Vagina (tissue), 2 donors: ENCODE data around the gene TBC1D16. TPM values are rescaled to one million over a fixed set of nuclear protein-coding genes. Genes with fewer than 3 reads are reported as not detected.

Experiments used
- DNase-seq, 2 donors: peaks; one replicate each; pipeline ENCODE4 v3.0.0-alpha.2; 2017; ENCODE audit errors: extremely low spot score in 2 of 2
- H3K27ac ChIP-seq: fragments of 200-600 bp; sonication (generic); one replicate; pipeline ENCODE4 v1.5.1; 2019
- H3K27me3 ChIP-seq: fragments of 200-600 bp; sonication (generic); one replicate; pipeline ENCODE4 v1.5.1; 2019
- H3K36me3 ChIP-seq, 2 donors: fragments of 200-600 bp; sonication (generic); one replicate each; pipeline ENCODE4 v1.5.1; 2017 to 2019
- H3K4me1 ChIP-seq: fragments of 200-600 bp; sonication (generic); one replicate; pipeline ENCODE4 v1.5.1; 2019
- H3K4me3 ChIP-seq, 2 donors: fragments of 200-600 bp; sonication (generic); 1 replicate in 1 of 2; 2 replicates in 1 of 2; pipeline ENCODE4 v1.5.1; 2016 to 2019
- H3K9me3 ChIP-seq: fragments of 200-600 bp; sonication (generic); one replicate; pipeline ENCODE4 v1.5.1; 2019
- POLR2A ChIP-seq, 2 donors: fragments of 450-650 bp; IDR thresholded peaks; one replicate each; pipeline ENCODE4 v1.6.1; 2017; ENCODE audit warnings: antibody characterized with exemption in 2 of 2, mild to moderate bottlenecking in 2 of 2, moderate library complexity in 2 of 2
- POLR2AphosphoS5 ChIP-seq, 2 donors: sonication (generic); formaldehyde crosslinking; IDR thresholded peaks; one replicate each; pipeline ENCODE4 v1.9.0; 2017; ENCODE audit warnings: antibody characterized with exemption in 2 of 2, mild to moderate bottlenecking in 2 of 2, low read depth in 1 of 2; ENCODE audit not compliant: insufficient read depth in 1 of 2
- intact Hi-C: fragments of 100-400 bp; cut with DNase I; formaldehyde crosslinking; loops from one replicate; pipeline ENCODE4 v1.15.1; 2023
- total RNA-seq: library from RNA; depleted of rRNA; stranded (reverse); fragments of >200 nt; gene quantifications from one replicate; pipeline ENCODE4 v1.2.3, GENCODE V29; 2016
- TF ChIP-seq, protein P1 (sequence below), 3 experiments: fragments of 450-650 bp in 2 of 3; fragments of 200-600 bp in 1 of 3; sonication (generic) in 1 of 3; IDR thresholded peaks; one replicate each; pipeline ENCODE4 v1.5.1; 2017 to 2019; ENCODE audit warnings: antibody characterized with exemption in 3 of 3, mild to moderate bottlenecking in 2 of 3, moderate library complexity in 2 of 3

The TBC1D16 gene
- total RNA-seq, 1 donor from 2014 or later, result 18.2 TPM

DNA sequence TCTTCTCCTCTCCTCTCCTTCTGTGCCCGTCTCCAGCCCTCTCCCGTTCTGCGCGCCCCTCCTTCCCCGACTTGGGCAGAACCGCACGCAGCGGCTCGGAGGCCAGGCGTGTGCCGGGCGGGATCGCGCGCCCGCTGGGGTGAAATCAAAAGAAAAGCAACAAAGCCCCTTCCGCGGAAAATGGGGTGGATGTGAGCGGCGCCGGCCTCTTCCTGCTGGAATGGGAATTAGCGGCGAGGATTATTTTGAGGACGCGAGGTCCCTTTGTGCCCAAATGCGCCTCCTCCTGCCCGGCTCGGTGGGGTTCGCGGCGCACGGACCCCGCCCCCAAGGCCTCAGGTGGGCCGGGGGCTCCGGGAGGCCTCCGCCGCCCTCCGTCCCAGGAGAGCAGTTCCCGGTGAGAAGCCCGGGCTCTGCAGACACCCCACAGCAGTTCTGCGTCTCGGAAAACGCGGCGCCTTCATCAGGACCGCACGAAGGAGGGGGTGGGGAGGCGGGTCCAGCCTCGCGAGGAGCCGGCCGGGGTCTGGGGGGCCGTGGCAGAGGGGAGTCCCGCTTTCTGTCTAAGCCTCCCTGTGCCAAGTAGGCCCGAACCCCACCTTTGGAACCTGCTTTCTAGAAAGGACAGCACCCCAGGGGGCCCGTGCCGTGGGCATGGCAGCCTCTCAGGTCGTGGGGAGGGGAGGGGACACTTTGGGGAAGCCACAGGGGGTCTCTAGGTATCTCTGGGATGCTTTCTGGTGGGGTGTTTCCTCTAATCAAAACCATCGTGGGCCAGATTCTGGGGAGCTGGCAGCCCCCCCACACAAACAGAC lies 105.4 kb downstream of the TBC1D16 start:
- Histone ChIP-seq H3K27me3 (peaks cover 11% of the 10 kb centered on the region), H3K27ac (no peak overlapping the region), H3K4me3 (peak overlapping the region in 1 of 2 donors; percentile 36), H3K9me3 (no peaks in the 10 kb centered on the region), H3K4me1 (peaks cover 27% of the 10 kb centered on the region), H3K36me3 (no peaks in the 10 kb centered on the region)
- intact Hi-C loops, result no loop called here
- no peak for DNase-seq
- no peak for TF ChIP-seq POLR2AphosphoS5 (IDR thresholded peaks at IDR 0.05; ENCODE audit: insufficient read depth in 1 of 2, low read depth in 1 of 2)
- TF ChIP-seq POLR2A (IDR thresholded peaks at IDR 0.05), result no peak
- TF ChIP-seq, protein P1, sequence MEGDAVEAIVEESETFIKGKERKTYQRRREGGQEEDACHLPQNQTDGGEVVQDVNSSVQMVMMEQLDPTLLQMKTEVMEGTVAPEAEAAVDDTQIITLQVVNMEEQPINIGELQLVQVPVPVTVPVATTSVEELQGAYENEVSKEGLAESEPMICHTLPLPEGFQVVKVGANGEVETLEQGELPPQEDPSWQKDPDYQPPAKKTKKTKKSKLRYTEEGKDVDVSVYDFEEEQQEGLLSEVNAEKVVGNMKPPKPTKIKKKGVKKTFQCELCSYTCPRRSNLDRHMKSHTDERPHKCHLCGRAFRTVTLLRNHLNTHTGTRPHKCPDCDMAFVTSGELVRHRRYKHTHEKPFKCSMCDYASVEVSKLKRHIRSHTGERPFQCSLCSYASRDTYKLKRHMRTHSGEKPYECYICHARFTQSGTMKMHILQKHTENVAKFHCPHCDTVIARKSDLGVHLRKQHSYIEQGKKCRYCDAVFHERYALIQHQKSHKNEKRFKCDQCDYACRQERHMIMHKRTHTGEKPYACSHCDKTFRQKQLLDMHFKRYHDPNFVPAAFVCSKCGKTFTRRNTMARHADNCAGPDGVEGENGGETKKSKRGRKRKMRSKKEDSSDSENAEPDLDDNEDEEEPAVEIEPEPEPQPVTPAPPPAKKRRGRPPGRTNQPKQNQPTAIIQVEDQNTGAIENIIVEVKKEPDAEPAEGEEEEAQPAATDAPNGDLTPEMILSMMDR (IDR thresholded peaks at IDR 0.05), result no peak

DNA sequence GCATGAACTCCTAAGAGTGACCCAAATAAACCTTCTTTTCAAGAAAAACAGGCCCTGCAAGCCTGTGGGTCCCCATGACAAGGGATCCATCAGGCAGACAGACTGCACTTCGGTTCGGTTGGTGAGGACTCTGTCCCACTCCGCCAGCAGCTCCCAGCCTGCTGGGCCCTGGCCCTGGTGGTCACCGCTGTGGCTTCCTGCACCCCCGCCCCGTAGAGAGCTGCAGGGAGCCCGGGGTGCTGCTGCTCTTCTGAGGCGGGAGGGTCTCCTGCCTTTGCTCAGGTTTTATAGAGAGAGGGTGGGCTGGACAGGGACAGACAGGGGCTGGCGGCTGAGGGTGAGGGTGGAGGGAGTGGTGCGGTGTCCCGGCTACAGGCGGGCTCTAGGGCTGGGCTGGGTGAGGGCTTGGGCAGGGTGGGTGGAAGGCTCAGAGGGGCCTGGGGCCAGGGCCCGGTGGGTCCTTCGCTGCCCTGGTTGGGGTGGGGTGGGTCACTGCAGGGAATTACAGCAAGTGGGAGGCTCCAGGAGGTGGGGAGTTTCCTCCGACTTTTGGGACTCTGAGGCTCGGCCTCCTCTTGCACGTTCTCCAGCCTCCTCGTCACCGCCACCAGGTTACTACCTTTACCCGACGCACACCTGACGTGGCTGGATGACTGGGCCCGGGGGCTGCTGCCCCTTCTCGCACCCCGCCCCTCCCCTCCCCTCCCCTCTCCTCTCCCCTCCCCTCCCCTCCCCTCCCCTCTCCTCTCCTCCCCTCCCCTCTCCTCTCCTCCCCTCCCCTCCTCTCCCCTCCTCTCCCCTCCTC lies 106.2 kb downstream of the TBC1D16 start:
- intact Hi-C loops, result no loop called here
- no peaks in the 10 kb centered on the region for H3K36me3 ChIP-seq
- DNase-seq, result no peak
- H3K4me1 ChIP-seq, result peaks cover 35% of the 10 kb centered on the region
- H3K27ac ChIP-seq, result no peak overlapping the region
- H3K27me3 ChIP-seq, result peaks cover 11% of the 10 kb centered on the region
- TF ChIP-seq, protein P1 (IDR thresholded peaks at IDR 0.05), result no peak
- no peak for TF ChIP-seq POLR2AphosphoS5 (IDR thresholded peaks at IDR 0.05; ENCODE audit: insufficient read depth in 1 of 2, low read depth in 1 of 2)
- TF ChIP-seq POLR2A (IDR thresholded peaks at IDR 0.05), result no peak
- peak overlapping the region in 1 of 2 donors; percentile 36 for H3K4me3 ChIP-seq
- no peaks in the 10 kb centered on the region for H3K9me3 ChIP-seq

DNA sequence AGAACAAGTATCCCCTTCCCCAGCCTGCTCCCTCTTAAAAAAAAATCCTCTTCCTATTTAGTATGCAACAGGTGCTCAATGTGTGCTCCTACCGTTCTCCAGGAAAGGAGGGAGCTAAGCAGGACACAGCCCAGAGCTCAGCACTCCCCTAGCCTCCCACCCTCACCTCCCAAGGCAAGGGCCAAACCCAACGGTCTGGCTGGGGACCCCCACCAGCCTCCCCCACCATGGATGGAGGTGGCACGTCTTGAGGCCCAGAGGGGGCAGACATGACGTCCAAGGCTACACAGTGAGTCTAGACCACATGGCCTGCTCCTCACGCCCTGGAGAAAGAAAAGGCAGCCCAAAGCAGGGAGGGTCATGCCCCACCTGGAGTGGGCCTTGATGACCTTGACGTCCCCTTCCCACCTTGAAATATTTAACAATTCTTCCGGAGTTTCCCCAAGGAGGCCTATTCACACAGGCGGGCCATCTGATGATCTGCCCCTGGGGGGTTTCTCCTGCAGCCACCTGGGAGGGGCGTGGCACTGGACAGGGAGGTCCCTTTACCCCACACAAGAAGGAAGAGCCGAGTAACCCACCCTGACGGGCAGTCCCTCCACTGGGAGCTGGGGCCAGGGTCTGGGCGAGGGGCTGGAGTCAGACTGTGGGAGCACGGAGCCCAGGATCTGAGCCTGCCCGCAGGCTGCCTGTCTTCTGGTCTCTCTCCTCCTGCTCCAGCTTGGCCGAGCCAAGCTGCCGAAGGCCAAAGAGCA lies 107.0 kb downstream of the TBC1D16 start:
- Histone ChIP-seq H3K36me3 (no peaks in the 10 kb centered on the region), H3K27ac (no peak overlapping the region), H3K27me3 (peaks cover 11% of the 10 kb centered on the region), H3K4me1 (peaks cover 30% of the 10 kb centered on the region), H3K9me3 (no peaks in the 10 kb centered on the region), H3K4me3 (no peak overlapping the region)
- TF ChIP-seq POLR2A (IDR thresholded peaks at IDR 0.05) (no peak), POLR2AphosphoS5 (IDR thresholded peaks at IDR 0.05; ENCODE audit: insufficient read depth in 1 of 2, low read depth in 1 of 2) (no peak)
- TF ChIP-seq, protein P1 (IDR thresholded peaks at IDR 0.05), result no peak
- intact Hi-C loops, result no loop called here
- no peak for DNase-seq

DNA sequence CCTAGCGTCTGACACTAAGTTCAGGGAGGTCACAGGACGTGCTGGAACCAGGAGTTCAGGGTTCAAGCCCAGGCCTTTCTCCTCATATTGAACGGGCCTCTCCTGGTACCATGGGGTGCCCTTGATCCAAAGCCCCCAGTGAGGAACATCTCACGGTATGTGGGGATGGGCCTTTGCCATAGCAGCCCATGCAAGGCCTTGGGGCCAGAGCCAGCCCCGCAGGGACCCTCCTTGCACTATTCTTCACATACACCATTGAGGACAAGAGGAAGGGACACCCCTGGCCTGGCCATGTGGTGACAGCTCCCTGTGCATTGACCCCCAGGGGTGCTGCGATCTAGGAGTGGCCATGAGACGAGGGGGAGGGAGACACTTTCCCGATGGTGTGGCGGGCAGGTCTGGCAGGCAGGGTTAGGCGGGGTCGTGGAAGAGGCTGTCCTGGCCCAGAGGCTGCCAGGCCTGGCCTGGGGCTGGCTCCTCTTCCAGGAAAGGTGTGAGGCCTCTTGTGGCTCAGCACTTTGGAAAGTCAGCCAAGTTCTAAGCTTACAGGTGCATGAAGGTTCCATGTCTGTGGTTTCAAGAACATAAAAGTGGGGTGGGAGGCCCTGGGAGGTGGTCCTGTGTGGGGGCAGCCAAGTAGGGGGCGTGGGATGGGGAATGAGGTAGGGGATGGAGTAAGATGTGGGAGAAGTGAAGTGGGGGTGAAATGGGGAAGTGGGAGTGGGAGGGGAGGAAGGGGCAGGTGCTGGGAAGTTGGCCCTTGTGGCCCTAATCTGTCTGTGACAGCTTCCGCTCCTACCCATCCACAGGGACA lies 107.8 kb downstream of the TBC1D16 start:
- TF ChIP-seq POLR2AphosphoS5 (IDR thresholded peaks at IDR 0.05; ENCODE audit: insufficient read depth in 1 of 2, low read depth in 1 of 2) (no peak), POLR2A (IDR thresholded peaks at IDR 0.05) (no peak)
- TF ChIP-seq, protein P1 (IDR thresholded peaks at IDR 0.05), result no peak
- H3K36me3 ChIP-seq, result no peaks in the 10 kb centered on the region
- H3K4me1 ChIP-seq, result peaks cover 25% of the 10 kb centered on the region
- intact Hi-C loops, result no loop called here
- no peak overlapping the region for H3K4me3 ChIP-seq
- DNase-seq, result no peak
- no peaks in the 10 kb centered on the region for H3K9me3 ChIP-seq
- H3K27ac ChIP-seq, result no peak overlapping the region
- H3K27me3 ChIP-seq, result peaks cover 11% of the 10 kb centered on the region
